NCI-H2081 (cell line): ENCODE measurements around the gene RSBN1L.
"Not testable (repeated sequence)": the region's sequence is repeated elsewhere in the genome, so short reads cannot be mapped to it uniquely, and the experiment has no call there.

ENCODE experiments used
- DNase-seq, 2 experiments: peaks; one replicate each; lab custom pipeline; 2025; lab: John Stamatoyannopoulos, UW

Gene RSBN1L

GRCh38 chr7:77696057-77696642 is at the start of gene RSBN1L:
Gene RSBN1L (plus strand): TSS chr7:77696459. CDS start chr7:77696470, 11 bp downstream.
- peak; percentile 99 for DNase-seq

- no peak for DNase-seq
These were observed 47.4 kb upstream of the RSBN1L start for GRCh38 chr7:77648742-77649338.

- DNase-seq: no peak
These were observed 46.4 kb upstream of the RSBN1L start for GRCh38 chr7:77649716-77650349.

- DNase-seq: peak; percentile 23 to 40
These were observed 44.6 kb upstream of the RSBN1L start for GRCh38 chr7:77651575-77652162.

GRCh38 chr7:77652826-77653225 is 43.4 kb upstream of the RSBN1L start:
- not testable (repeated sequence) for DNase-seq

- DNase-seq: peak in 1 of 2 experiments; percentile 25
These were observed 42.7 kb upstream of the RSBN1L start for GRCh38 chr7:77653572-77653971.

GRCh38 chr7:77655356-77655755 is 40.9 kb upstream of the RSBN1L start:
- no peak for DNase-seq

GRCh38 chr7:77655836-77656455 is 40.3 kb upstream of the RSBN1L start:
- no peak for DNase-seq

GRCh38 chr7:77657427-77658224 is 38.6 kb upstream of the RSBN1L start:
- peak; percentile 76 to 83 for DNase-seq

GRCh38 chr7:77658928-77659327 is 37.3 kb upstream of the RSBN1L start:
- DNase-seq: no peak

GRCh38 chr7:77661816-77662215 is 34.4 kb upstream of the RSBN1L start:
- DNase-seq: no peak

- DNase-seq: no peak
These were observed 33.4 kb upstream of the RSBN1L start for GRCh38 chr7:77662869-77663268.

GRCh38 chr7:77664715-77665114 is 31.5 kb upstream of the RSBN1L start:
- DNase-seq: no peak

GRCh38 chr7:77665161-77665560 is 31.1 kb upstream of the RSBN1L start:
- no peak for DNase-seq

GRCh38 chr7:77667459-77668086 is 28.7 kb upstream of the RSBN1L start:
- no peak for DNase-seq

GRCh38 chr7:77674878-77675277 is 21.4 kb upstream of the RSBN1L start:
- no peak for DNase-seq

GRCh38 chr7:77679608-77680007 is 16.7 kb upstream of the RSBN1L start:
- no peak for DNase-seq

- no peak for DNase-seq
These were observed 16.0 kb upstream of the RSBN1L start for GRCh38 chr7:77680266-77680665.

GRCh38 chr7:77684030-77684429 is 12.2 kb upstream of the RSBN1L start:
- DNase-seq: peak in 1 of 2 experiments; percentile 29

- DNase-seq: peak; percentile 29 to 78
These were observed 11.0 kb upstream of the RSBN1L start for GRCh38 chr7:77685233-77685632.

GRCh38 chr7:77687100-77687746 is 9.0 kb upstream of the RSBN1L start:
- DNase-seq: no peak
